ENCODE measurements around the gene XRCC3. TPM values are rescaled to one million over a fixed set of nuclear protein-coding genes. Genes with fewer than 3 reads are reported as not detected.

XRCC3 gene
- total RNA-seq, 4 donors from 2014 or later: 0.59 to 14.4 (median 5.2) TPM

- Histone ChIP-seq H3K4me3 (no peak overlapping the region), H3K27me3 (no peaks in the 10 kb centered on the region), H3K9me3 (no peaks in the 10 kb centered on the region), H3K27ac (no peak overlapping the region), H3K4me1 (peaks cover 4 to 7% of the 10 kb centered on the region in 2 donors), H3K36me3 (no peaks in the 10 kb centered on the region)
- TF ChIP-seq, protein P1, sequence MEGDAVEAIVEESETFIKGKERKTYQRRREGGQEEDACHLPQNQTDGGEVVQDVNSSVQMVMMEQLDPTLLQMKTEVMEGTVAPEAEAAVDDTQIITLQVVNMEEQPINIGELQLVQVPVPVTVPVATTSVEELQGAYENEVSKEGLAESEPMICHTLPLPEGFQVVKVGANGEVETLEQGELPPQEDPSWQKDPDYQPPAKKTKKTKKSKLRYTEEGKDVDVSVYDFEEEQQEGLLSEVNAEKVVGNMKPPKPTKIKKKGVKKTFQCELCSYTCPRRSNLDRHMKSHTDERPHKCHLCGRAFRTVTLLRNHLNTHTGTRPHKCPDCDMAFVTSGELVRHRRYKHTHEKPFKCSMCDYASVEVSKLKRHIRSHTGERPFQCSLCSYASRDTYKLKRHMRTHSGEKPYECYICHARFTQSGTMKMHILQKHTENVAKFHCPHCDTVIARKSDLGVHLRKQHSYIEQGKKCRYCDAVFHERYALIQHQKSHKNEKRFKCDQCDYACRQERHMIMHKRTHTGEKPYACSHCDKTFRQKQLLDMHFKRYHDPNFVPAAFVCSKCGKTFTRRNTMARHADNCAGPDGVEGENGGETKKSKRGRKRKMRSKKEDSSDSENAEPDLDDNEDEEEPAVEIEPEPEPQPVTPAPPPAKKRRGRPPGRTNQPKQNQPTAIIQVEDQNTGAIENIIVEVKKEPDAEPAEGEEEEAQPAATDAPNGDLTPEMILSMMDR (IDR thresholded peaks at IDR 0.05): no peak
- no peak for TF ChIP-seq POLR2A (IDR thresholded peaks at IDR 0.05)
- intact Hi-C loops (cut with DNase I; ENCODE audit: low total_unique reads): no loop called here
- no peak for DNase-seq
Measured at GRCh38 chr14:103732868-103733620, 17.8 kb upstream of the XRCC3 start.

GRCh38 chr14:103731916-103732867 is 16.9 kb upstream of the XRCC3 start:
- Histone ChIP-seq H3K4me3 (no peak overlapping the region), H3K4me1 (peaks cover 4 to 7% of the 10 kb centered on the region in 2 donors), H3K36me3 (no peaks in the 10 kb centered on the region), H3K9me3 (no peaks in the 10 kb centered on the region), H3K27ac (no peak overlapping the region), H3K27me3 (no peaks in the 10 kb centered on the region)
- intact Hi-C loops (cut with DNase I; ENCODE audit: low total_unique reads): no loop called here
- TF ChIP-seq POLR2A (IDR thresholded peaks at IDR 0.05): no peak
- TF ChIP-seq, protein P1 (IDR thresholded peaks at IDR 0.05): no peak
- DNase-seq: no peak

DNA sequence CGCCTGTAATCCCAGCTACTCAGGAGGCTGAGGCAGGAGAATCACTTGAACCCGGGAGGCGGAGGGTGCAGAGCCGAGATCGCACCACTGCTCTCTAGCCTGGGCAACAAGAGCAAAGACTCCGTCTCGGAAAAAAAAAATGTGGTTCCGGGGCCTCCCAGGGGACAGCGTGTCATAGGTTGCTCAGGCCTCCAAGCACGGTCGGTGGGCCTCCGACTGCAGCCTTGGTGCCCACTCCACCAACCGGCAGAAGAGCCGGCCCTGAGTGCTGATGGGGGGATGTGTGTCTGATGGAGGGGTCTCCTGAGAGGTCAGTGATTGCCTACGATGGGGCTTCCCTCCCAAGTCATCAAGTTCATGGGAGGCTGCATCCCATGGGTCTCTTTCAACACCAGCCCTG is 16.2 kb upstream of the XRCC3 start:
- H3K4me1 ChIP-seq: peaks cover 4 to 5% of the 10 kb centered on the region in 2 donors
- H3K36me3 ChIP-seq: no peaks in the 10 kb centered on the region
- no peak for TF ChIP-seq POLR2A (IDR thresholded peaks at IDR 0.05)
- TF ChIP-seq, protein P1 (IDR thresholded peaks at IDR 0.05): no peak
- no peak overlapping the region for H3K27ac ChIP-seq
- no peak overlapping the region for H3K4me3 ChIP-seq
- intact Hi-C loops (cut with DNase I; ENCODE audit: low total_unique reads): no loop called here
- H3K27me3 ChIP-seq: no peaks in the 10 kb centered on the region
- no peak for DNase-seq
- no peaks in the 10 kb centered on the region for H3K9me3 ChIP-seq

DNA sequence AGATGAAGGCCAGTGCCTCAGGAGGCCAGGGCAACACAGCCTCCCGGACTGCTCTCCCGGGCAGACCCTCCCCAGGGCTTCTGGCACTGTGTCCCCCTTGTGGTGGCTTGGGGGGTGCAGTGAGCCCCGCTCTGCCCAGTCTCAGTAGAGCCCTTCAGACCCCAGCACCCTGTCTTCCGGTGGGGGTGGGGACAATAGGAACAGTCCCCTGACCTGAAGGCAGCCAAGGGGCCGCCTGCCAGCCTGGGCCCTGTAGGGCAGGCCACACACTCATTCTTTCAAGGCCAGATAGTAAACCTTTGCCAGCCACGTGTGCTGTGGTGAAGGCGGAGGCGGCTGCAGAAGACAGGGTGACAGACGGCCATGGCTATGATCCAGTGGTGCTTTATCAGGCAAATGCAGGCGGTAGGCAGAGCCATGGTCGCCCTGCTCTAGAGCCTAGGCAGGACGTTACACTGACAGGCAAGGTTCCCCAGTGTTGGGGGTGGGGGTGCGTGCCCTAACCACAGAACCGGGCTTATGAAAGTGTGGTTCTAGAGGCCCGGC is 15.3 kb upstream of the XRCC3 start:
- no peak for DNase-seq
- no peak overlapping the region for H3K4me3 ChIP-seq
- H3K27me3 ChIP-seq: no peaks in the 10 kb centered on the region
- TF ChIP-seq, protein P1 (IDR thresholded peaks at IDR 0.05): no peak
- no peak for TF ChIP-seq POLR2A (IDR thresholded peaks at IDR 0.05)
- H3K36me3 ChIP-seq: no peaks in the 10 kb centered on the region
- peaks cover 0 to 4% of the 10 kb centered on the region in 2 donors for H3K4me1 ChIP-seq
- H3K9me3 ChIP-seq: no peaks in the 10 kb centered on the region
- no peak overlapping the region for H3K27ac ChIP-seq
- intact Hi-C loops (cut with DNase I; ENCODE audit: low total_unique reads): no loop called here
